GM12891 (cell line): Measurements from ENCODE around the gene CCDC17.
"Not testable (repeated sequence)": the region's sequence is repeated elsewhere in the genome, so short reads cannot be mapped to it uniquely, and the experiment has no call there.

Experiments used
- DNase-seq: peaks from one replicate; pipeline ENCODE4 v3.0.0; 2011; ENCODE audit warnings: low spot score; ENCODE audit not compliant: insufficient read length
- FAIRE-seq: peaks from 2 replicates; lab custom pipeline; 2011; peaks lifted over from hg19 to GRCh38; lab: Jason Lieb, UNC
- PAX5 ChIP-seq: IDR thresholded peaks from 2 replicates; pipeline ENCODE4 v1.6.1; 2011; ENCODE audit warnings: low read length, moderate library complexity, mild to moderate bottlenecking; ENCODE audit not compliant: insufficient read depth, severe bottlenecking
- POLR2A ChIP-seq: IDR thresholded peaks from 2 replicates; pipeline ENCODE4 v1.6.1; 2011; ENCODE audit warnings: low read depth, low read length, control low read depth
- POLR2AphosphoS5 ChIP-seq: IDR thresholded peaks from 2 replicates; pipeline ENCODE4 v1.6.1; 2011; ENCODE audit warnings: low read depth, low read length, control low read depth
- POU2F2 ChIP-seq: IDR thresholded peaks from 2 replicates; pipeline ENCODE4 v1.6.1; 2011; ENCODE audit warnings: low read depth, mild to moderate bottlenecking, control low read depth, low read length, moderate library complexity
- SPI1 ChIP-seq: IDR thresholded peaks from 2 replicates; pipeline ENCODE4 v1.6.1; 2011; ENCODE audit warnings: low read depth, low read length, control low read depth
- TAF1 ChIP-seq: IDR thresholded peaks from 2 replicates; pipeline ENCODE4 v1.6.1; 2011; ENCODE audit warnings: low read depth, low read length, control low read depth

Gene CCDC17

DNA sequence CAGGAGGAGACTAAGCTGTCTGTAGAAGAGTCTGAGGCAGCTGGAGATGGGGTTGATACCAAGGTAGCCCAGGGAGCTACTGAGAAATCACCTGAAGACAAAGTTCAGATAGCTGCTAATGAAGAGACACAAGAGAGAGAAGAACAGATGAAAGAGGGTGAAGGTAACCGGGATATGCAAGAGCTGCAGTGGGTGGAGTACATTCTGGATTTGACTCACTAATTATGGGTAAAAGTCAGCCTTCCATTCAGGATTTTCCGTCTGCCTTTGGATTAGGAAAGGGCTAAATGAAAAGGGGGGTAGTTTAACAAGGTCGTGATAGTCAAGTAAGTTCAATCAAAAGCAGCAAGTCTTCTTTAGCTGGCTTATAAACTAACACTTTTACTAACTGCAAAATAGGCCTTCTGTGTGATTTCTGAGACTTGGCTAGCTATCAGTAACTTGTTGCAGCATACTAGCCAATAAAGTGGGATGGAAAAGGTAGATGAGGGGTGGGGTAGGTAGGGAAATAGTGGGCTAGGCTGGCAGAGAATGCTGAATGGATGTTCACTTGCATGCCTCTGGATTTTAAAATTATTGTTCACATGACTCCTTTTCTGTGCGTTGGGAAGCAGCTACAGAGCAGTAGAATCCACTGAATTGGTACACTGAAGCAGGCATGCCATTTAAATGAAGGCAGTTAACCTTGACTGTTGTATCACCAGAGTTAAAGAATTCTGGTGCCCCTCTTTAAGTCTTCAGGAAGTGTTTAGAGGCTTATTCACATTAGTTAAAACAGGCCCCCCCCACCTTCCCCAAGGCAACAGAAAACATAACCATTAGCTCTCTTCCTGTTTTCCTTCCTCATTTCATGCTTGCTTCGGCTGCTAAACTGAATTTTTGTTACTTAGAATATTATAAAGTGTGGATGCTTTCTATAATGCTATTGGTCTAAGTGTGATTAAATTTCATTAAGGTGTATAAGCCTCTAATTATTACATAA lies 15.4 kb downstream of the CCDC17 start:
- no peak for DNase-seq
- FAIRE-seq: peak; percentile 47

DNA sequence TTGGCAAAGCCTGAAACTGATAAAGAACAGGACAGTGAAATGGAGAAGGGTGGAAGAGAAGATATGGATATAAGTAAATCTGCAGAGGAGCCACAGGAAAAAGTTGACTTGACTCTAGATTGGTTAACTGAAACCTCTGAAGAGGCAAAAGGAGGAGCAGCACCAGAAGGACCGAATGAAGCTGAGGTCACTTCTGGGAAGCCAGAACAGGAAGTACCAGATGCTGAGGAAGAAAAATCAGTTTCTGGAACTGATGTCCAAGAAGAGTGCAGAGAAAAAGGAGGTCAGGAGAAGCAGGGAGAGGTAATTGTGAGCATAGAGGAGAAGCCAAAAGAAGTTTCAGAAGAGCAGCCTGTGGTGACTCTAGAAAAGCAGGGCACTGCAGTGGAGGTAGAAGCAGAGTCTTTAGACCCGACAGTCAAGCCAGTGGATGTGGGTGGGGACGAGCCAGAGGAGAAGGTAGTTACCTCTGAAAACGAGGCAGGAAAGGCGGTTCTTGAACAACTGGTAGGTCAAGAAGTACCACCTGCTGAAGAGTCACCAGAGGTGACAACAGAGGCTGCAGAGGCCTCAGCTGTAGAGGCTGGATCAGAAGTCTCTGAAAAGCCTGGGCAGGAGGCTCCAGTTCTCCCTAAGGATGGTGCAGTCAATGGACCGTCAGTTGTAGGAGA lies 16.3 kb downstream of the CCDC17 start:
- no peak for DNase-seq
- TF ChIP-seq POLR2AphosphoS5: 0 out of 2 replicates have a peak, but pooled peaks have one; percentile 21
- no peak for TF ChIP-seq POLR2A
- TF ChIP-seq POU2F2: no peak
- FAIRE-seq: peak; percentile 57

More for the DNA sequence above, 15.4 kb downstream of the CCDC17 start:
- TF ChIP-seq POLR2AphosphoS5 (no peak), SPI1 (peak; percentile 48; the same call in 1 of the 2 replicates)

DNA sequence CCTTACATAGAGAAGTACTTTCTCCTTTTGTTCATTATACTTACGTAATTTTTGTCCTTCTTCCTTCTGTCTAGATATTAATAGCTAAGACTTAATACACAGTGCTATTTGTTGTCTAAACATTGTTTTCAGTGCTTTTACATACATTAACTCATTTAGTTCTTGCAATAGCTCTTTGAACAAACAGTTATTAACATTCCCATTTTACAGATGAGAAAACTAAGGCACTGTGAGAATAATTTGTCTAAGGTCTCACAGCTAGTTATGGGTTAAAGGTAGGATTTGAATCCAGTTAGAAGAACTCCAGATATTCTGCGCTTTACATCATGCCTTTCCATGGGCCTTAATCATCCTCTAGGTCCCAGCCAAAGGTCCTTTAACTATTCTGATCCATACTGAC lies 19.6 kb downstream of the CCDC17 start:
- TF ChIP-seq TAF1: no peak
- TF ChIP-seq POLR2AphosphoS5: no peak
- TF ChIP-seq SPI1: no peak
- no peak for TF ChIP-seq POU2F2
- TF ChIP-seq PAX5: no peak
- no peak for TF ChIP-seq POLR2A
- DNase-seq (no peak), FAIRE-seq (peak; percentile 20)

DNA sequence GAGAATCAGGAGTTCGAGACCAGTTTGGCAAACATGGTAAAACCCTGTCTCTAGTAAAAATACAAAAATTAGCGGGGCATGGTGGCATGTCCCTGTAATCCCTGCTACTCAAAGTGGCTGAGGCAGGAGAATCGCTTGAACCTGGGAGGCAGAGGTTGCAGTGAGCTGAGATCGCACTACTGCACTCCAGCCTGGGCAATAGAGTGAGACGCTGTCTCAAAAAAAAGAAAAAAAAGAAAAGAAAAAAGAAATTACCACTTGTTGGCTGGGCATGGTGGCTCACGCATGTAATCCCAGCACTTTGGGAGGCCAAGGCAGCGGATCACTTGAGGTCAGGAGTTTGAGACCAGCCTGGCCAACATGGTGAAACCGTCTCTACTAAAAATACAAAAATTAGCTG lies 27.1 kb downstream of the CCDC17 start:
- DNase-seq, FAIRE-seq: not testable (repeated sequence)

DNA sequence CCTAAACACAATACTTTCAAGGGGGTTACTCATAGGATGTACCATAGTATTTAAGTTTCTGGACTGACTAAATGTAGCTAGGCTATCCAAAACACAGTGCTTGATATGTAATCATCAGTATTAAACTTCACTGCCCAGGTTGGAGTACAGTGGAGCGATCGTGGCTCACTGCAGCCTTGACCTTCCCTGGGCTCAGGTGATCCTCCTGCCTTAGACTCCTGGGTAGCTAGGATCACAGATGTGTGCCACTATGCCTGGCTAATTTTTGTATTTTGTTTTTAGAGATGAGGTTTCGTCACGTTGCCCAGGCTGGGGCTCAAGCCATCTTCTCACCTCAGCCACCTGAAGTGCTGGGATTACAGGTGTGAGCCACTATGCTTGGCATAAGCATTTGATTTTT lies 29.4 kb downstream of the CCDC17 start:
- DNase-seq: no peak
- TF ChIP-seq SPI1 (no peak), POLR2AphosphoS5 (no peak), POLR2A (no peak), POU2F2 (no peak), PAX5 (no peak), TAF1 (no peak)
- FAIRE-seq: peak; percentile 33

DNA sequence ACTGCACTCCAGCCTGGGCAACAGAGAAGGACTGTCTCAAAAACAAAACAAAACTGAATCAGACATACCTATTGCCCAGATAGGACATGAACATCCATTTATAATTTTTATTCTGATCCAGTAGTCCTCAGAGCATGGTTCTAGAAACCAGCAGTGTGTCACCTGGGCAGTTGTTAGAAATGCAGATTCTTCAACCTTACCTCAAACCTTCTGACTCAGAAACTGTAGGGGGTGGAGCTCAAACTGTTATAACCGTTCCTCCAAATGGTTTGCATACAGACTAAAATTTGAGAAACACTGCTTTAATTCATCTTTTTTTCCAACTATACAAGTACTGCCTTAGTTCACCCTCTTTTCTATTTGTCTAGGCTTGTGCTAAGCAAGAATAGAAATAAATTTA lies 34.0 kb downstream of the CCDC17 start:
- FAIRE-seq (no peak), DNase-seq (no peak)
- TF ChIP-seq POU2F2 (no peak), TAF1 (no peak), PAX5 (no peak), SPI1 (no peak), POLR2A (no peak), POLR2AphosphoS5 (no peak)

DNA sequence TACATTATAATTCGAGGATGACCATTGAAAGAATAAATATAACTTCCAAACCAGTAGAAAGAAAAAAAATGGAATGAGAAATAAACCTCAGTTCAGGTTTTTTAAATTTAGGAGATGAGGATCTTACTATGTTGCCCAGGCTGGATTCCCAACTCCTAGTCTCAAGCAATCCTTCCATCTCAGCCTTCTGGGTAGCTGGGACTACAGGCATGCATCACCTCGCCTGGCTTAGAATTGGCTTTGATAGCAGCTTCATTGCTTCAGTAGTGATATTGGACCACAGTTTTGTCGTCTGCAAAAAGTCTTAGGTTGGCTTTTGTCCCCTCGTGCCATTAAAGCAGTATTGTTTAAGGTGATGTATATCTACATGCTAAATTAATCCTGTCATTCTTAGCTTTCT lies 37.1 kb downstream of the CCDC17 start:
- no peak for FAIRE-seq
- TF ChIP-seq POLR2A (no peak), POLR2AphosphoS5 (no peak), POU2F2 (no peak), TAF1 (no peak), PAX5 (no peak), SPI1 (no peak)
- no peak for DNase-seq

DNA sequence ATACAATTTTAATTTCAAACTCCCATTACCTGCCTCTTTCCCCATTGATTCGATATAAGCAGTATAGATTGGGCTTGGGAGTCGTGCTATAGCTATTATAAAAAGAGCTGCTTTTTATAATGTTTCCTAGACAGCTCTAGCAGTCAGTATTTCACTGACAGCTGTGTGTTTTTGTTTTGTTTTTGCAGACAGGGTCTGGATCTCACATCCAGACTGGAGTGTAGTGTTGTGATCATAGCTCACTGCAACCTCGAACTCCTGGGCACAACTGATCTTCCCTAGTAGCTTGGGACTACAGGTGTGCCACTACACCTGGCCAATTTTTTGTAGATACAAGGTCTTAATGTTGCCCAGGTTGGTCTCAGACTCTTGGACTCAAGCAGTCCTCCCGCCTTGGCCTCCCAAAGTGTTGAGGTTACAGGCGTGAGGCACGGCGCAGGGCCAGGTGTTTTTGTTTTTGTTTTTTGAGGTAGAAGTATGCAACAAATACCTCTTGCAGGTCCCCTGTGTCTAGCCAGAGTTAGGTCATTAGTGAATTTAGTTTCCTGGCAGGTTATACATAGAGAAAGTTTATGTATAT lies 38.3 kb downstream of the CCDC17 start:
- DNase-seq (no peak), FAIRE-seq (no peak)
- TF ChIP-seq SPI1: no peak

DNA sequence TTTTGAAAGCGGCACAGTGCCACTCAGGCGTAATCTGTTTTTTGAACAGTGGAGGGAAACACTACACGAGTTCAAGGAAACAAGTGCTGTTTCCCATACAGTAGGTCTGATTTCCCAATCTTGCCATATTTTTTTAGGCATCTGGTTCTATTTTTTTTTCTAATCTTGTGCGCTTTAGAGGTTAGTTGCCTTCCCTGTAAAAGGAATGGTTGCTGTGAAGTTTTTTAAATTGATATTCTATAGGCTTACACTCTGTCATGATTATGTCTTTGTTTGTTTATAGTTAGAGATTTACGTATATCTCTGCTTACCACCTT lies 38.8 kb downstream of the CCDC17 start:
- FAIRE-seq (no peak), DNase-seq (no peak)
- TF ChIP-seq PAX5 (no peak), POLR2AphosphoS5 (no peak), SPI1 (no peak), POLR2A (no peak), POU2F2 (no peak), TAF1 (no peak)
